Adrenal gland (tissue), 12 donors: ENCODE measurements around the gene G3BP2. TPM values are rescaled to one million over a fixed set of nuclear protein-coding genes. Genes with fewer than 3 reads are reported as not detected.

Source experiments
- DNase-seq, 7 donors: peaks; one replicate each; pipeline ENCODE4 v3.0.0-alpha.2; 2019 to 2020
- H3K27ac ChIP-seq, 5 donors: fragments of 200-600 bp; sonication (generic) in 4 of 5; 1 replicate in 3 of 5; 2 replicates in 2 of 5; pipeline versions ENCODE4 v1.5.1 to v1.8.0; 2016 to 2020; ENCODE audit warnings: mild to moderate bottlenecking in 1 of 5
- H3K27me3 ChIP-seq: fragments of 200-600 bp; 2 replicates; pipeline ENCODE4 v1.8.0; 2021
- H3K36me3 ChIP-seq, 2 donors: fragments of 200-600 bp; replicated peaks in 1 of 2; 1 replicate in 1 of 2; 2 replicates in 1 of 2; pipeline versions ENCODE4 v1.5.1 to v1.8.0; 2018 to 2022
- H3K4me1 ChIP-seq, 2 donors: fragments of 200-600 bp; replicated peaks in 1 of 2; 1 replicate in 1 of 2; 2 replicates in 1 of 2; pipeline versions ENCODE4 v1.5.1 to v1.8.0; 2018 to 2021
- H3K4me3 ChIP-seq, 4 donors: fragments of 200-600 bp; sonication (generic) in 3 of 4; one replicate each; pipeline ENCODE4 v1.5.1; 2016 to 2018
- H3K9me3 ChIP-seq, 3 donors: fragments of 200-600 bp; sonication (generic) in 1 of 3; replicated peaks in 1 of 3; 1 replicate in 2 of 3; 2 replicates in 1 of 3; pipeline versions ENCODE4 v1.5.1 to v1.8.0; 2016 to 2021
- POLR2A ChIP-seq, 2 donors: fragments of 450-650 bp; IDR thresholded peaks; one replicate each; pipeline ENCODE4 v1.6.1; 2017; ENCODE audit warnings: antibody characterized with exemption in 2 of 2, mild to moderate bottlenecking in 2 of 2, moderate library complexity in 1 of 2
- WGBS, 4 donors: extraction: QIAGEN DNeasy Blood & Tissue Kit in 2 of 4; methylation state at CpG; one replicate each; pipeline versions ENCODE4 v1.1.5 to v1.1.7; 2013 to 2017; 5-methylcytosine and 5-hydroxymethylcytosine counted together
- intact Hi-C, 2 donors: fragments of 100-400 bp; cut with DNase I; formaldehyde crosslinking; loops; one replicate each; pipeline versions ENCODE4 v1.14.1 to v1.15.0; 2022 to 2023
- polyA plus RNA-seq, 3 donors: library from polyadenylated mRNA; stranded (reverse); fragments of 200-250 nt in 2 of 3; fragments of 350-450 nt in 1 of 3; fragmentation: Illumina TruSeq in 1 of 3; extraction: RNeasy Lipid Tissue Mini Kit (QIAGEN cat#74804) in 1 of 3; gene quantifications; one replicate each; pipeline ENCODE4 v1.2.3, GENCODE V29; 2013 to 2014
- total RNA-seq, 9 donors: library from RNA; depleted of rRNA in 4 of 9; stranded (reverse); fragments of >200 nt in 4 of 9; fragments of 120-200 nt in 1 of 9; fragmentation: NEBNext Ultra II Directional in 1 of 9; extraction: Animal tissue kit (Norgen Biotek cat#: 25700) in 1 of 9; gene quantifications; one replicate each; pipeline versions ENCODE4 v1.1.0 to v1.2.4, GENCODE V29; 2013 to 2023
- TF ChIP-seq, protein P1 (sequence below), 6 experiments: fragments of 450-650 bp in 4 of 6; fragments of 200-600 bp in 2 of 6; sonication (generic) in 1 of 6; IDR thresholded peaks; 1 replicate in 5 of 6; 2 replicates in 1 of 6; pipeline versions ENCODE4 v1.5.1 to v1.8.0; 2016 to 2021; ENCODE audit warnings: antibody characterized with exemption in 6 of 6, mild to moderate bottlenecking in 2 of 6, moderate library complexity in 1 of 6
- donor health status: healthy with polysubstance abuse.
- donor health status: Bipolar disorder and iron deficiency.
- donor health status: DM: yes; HTN: yes; CAD: no.
- donor health status: DM: no; HTN: no; CAD: no.
- donor health status: DM: no; HTN: no; CAD: no.
- donor health status: DM: yes; HTN: yes; CAD: no.

The G3BP2 gene
- total and polyA plus RNA-seq, 12 donors: 10.0 to 215 (median 114) TPM

GRCh38 chr4:75612306-75612705 lies 60.9 kb downstream of the G3BP2 start:
- H3K27me3 ChIP-seq: no peaks in the 10 kb centered on the region

GRCh38 chr4:75605928-75606327 lies 67.3 kb downstream of the G3BP2 start:
- Histone ChIP-seq H3K4me3 (no peak overlapping the region), H3K9me3 (no peaks in the 10 kb centered on the region), H3K27me3 (no peaks in the 10 kb centered on the region), H3K36me3 (no peaks in the 10 kb centered on the region), H3K4me1 (no peaks in the 10 kb centered on the region), H3K27ac (no peak overlapping the region)
- 90 to 99% (median 94%) methylated on average over 4 of the region's 4 CpGs for WGBS, 4 donors
- DNase-seq: no peak
- intact Hi-C loops: no loop called here
- TF ChIP-seq POLR2A (IDR thresholded peaks at IDR 0.05): no peak

More at GRCh38 chr4:75612306-75612705, 60.9 kb downstream of the G3BP2 start:
- no peaks in the 10 kb centered on the region for H3K36me3 ChIP-seq
- TF ChIP-seq, protein P1, sequence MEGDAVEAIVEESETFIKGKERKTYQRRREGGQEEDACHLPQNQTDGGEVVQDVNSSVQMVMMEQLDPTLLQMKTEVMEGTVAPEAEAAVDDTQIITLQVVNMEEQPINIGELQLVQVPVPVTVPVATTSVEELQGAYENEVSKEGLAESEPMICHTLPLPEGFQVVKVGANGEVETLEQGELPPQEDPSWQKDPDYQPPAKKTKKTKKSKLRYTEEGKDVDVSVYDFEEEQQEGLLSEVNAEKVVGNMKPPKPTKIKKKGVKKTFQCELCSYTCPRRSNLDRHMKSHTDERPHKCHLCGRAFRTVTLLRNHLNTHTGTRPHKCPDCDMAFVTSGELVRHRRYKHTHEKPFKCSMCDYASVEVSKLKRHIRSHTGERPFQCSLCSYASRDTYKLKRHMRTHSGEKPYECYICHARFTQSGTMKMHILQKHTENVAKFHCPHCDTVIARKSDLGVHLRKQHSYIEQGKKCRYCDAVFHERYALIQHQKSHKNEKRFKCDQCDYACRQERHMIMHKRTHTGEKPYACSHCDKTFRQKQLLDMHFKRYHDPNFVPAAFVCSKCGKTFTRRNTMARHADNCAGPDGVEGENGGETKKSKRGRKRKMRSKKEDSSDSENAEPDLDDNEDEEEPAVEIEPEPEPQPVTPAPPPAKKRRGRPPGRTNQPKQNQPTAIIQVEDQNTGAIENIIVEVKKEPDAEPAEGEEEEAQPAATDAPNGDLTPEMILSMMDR (IDR thresholded peaks at IDR 0.05): no peak
- no peak for TF ChIP-seq POLR2A (IDR thresholded peaks at IDR 0.05)
- intact Hi-C loops: no loop called here
- no peak overlapping the region for H3K27ac ChIP-seq
- H3K9me3 ChIP-seq: no peaks in the 10 kb centered on the region
- no peak overlapping the region for H3K4me3 ChIP-seq
- 90 to 96% (median 93%) methylated on average over 1 of the region's 1 CpG for WGBS, 4 donors
- H3K4me1 ChIP-seq: no peaks in the 10 kb centered on the region
- no peak for DNase-seq

GRCh38 chr4:75599647-75600046 lies 73.6 kb downstream of the G3BP2 start:
- 91 to 94% (median 93%) methylated on average over 4 of the region's 4 CpGs for WGBS, 4 donors
- no peaks in the 10 kb centered on the region for H3K4me1 ChIP-seq
- H3K4me3 ChIP-seq: no peak overlapping the region
- no peak for DNase-seq
- no peak overlapping the region for H3K27ac ChIP-seq
- no peaks in the 10 kb centered on the region for H3K36me3 ChIP-seq
- H3K27me3 ChIP-seq: no peaks in the 10 kb centered on the region
- TF ChIP-seq, protein P1 (IDR thresholded peaks at IDR 0.05): no peak
- TF ChIP-seq POLR2A (IDR thresholded peaks at IDR 0.05): no peak
- H3K9me3 ChIP-seq: no peaks in the 10 kb centered on the region
- intact Hi-C loops: no loop called here

DNA sequence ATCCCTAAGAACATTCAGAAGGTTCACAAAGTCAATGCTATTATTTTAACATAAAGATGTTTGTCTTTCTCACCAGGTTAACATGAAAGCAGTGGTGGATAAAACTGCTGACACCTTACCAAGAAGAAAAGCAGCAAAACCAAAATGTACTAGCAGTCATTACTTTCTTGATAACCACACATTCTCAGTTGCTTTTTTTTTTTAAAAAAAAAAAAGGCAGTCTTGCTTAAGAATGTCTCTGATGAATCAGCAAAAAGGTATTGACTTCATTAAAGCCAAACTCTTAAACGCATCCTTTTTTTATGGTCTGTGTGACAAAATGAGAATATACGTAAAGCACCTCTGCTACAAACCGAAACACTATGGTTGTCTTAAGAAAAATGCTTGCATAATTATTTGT lies 74.8 kb downstream of the G3BP2 start:
- intact Hi-C loops: no loop called here

GRCh38 chr4:75596061-75596460 lies 77.2 kb downstream of the G3BP2 start:
- H3K36me3 ChIP-seq: no peaks in the 10 kb centered on the region
- no peaks in the 10 kb centered on the region for H3K9me3 ChIP-seq
- H3K4me1 ChIP-seq: no peaks in the 10 kb centered on the region
- DNase-seq: no peak
- TF ChIP-seq, protein P1 (IDR thresholded peaks at IDR 0.05): no peak
- no peak for TF ChIP-seq POLR2A (IDR thresholded peaks at IDR 0.05)
- WGBS, 4 donors: 73 to 88% (median 79%) methylated on average over 3 of the region's 3 CpGs
- H3K4me3 ChIP-seq: no peak overlapping the region
- H3K27ac ChIP-seq: no peak overlapping the region
- intact Hi-C loops: no loop called here
- H3K27me3 ChIP-seq: no peaks in the 10 kb centered on the region

More for the DNA sequence above, 74.8 kb downstream of the G3BP2 start:
- Histone ChIP-seq H3K27ac (no peak overlapping the region), H3K27me3 (no peaks in the 10 kb centered on the region), H3K4me3 (no peak overlapping the region), H3K36me3 (no peaks in the 10 kb centered on the region), H3K4me1 (no peaks in the 10 kb centered on the region), H3K9me3 (no peaks in the 10 kb centered on the region)
- DNase-seq: no peak
- TF ChIP-seq, protein P1 (IDR thresholded peaks at IDR 0.05): no peak
- TF ChIP-seq POLR2A (IDR thresholded peaks at IDR 0.05): no peak
- WGBS, 4 donors: 68 to 77% (median 73%) methylated on average over 3 of the region's 3 CpGs
